HG03521 (cell line): ENCODE data around the gene TXNRD1.
"Not testable (repeated sequence)": the region's sequence is repeated elsewhere in the genome, so short reads cannot be mapped to it uniquely, and the experiment has no call there.

Experiments used
- ATAC-seq: cut with Tn5 transposase; IDR thresholded peaks from one replicate; pipeline ENCODE4 v1.9.1; 2021; ENCODE audit warnings: mild to moderate bottlenecking, moderate library complexity; ENCODE audit not compliant: unreplicated experiment

The TXNRD1 gene

GRCh38 chr12:104394086-104394485 is 178.5 kb downstream of the TXNRD1 start:
- not testable (repeated sequence) for ATAC-seq
